HG02885 (cell line): ENCODE data around the gene SYNPO.

Source experiments
- ATAC-seq: cut with Tn5 transposase; IDR thresholded peaks from one replicate; pipeline ENCODE4 v1.9.1; 2021; ENCODE audit warnings: mild to moderate bottlenecking; ENCODE audit not compliant: unreplicated experiment, poor library complexity

The SYNPO gene

DNA sequence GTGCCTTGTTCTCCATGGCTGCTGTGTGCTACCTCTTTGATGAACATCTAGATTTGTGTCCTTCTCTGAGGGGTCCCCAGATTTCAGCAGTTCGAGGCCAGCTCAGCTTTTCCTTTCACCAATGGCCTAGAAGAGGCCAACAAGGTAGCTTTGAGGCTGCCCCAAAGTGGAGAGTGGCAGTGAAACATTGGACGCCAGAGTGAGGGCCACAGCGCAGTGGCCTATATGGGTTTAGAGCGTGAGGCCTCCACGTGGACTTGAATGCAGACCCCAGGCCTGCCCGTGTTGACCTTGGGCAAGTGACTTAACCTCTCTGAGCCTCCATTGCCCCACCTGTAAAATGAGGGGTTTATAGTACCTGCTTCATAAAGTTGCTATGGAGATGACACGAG lies 32.4 kb downstream of the SYNPO start:
- no peak for ATAC-seq

DNA sequence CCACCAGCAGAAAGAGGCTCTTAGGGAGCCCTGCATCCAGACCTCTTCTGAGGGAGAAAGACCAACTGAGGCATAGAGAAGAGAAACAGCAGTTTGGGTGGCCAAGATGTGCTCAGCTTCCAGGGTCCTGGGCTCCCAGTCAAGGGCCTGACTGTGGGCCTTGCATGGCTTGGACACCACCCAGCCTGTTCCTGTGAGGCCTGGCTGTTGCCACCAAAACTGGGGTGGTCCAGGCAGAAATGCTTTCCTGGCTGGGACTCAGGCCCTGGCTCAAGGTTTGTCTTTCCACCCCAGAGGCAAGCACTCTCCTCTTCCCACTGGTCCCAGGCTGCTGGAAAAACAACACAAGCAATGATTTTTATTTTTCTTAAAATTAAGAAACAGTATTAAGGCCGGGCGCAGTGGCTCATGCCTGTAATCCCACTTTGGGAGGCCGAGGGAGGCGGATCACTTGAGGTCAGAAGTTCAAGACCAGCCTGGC lies 33.9 kb downstream of the SYNPO start:
- ATAC-seq: no peak

DNA sequence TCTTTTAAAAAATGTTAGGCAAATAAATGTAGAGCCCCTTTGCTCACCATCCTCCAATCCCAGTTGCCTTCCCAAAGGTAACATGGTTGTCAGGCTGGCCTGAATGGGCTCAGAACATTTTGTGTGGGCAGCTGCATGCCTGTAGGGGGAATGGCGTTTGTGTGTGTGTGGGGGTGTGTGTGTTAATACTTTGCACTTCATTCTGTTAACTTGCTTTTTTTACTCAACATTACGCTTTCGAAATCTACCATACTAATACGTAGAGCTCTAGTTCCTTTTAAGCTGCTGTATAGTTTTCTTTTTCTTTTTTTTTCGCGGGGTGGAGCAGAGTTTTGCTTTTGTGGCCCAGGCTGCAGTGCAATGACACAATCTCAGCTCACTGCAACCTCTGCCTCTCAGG lies 34.6 kb downstream of the SYNPO start:
- ATAC-seq: no peak

DNA sequence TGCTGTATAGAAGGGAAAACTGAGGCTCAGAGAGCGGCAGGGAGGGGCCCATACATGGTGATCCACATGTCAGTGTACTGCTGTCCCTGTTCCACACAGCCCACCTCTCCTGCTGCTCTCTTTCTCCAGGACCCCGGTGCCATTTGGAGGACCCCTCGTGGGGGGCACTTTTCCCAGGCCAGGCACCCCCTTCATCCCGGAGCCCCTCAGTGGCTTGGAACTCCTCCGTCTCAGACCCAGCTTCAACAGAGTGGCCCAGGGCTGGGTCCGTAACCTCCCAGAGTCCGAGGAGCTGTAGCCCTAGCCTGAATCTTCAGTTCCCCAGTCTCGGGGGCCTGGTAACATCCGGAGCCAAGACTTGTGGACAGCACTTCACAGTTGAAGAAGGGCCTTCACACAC lies 36.1 kb downstream of the SYNPO start:
- no peak for ATAC-seq

DNA sequence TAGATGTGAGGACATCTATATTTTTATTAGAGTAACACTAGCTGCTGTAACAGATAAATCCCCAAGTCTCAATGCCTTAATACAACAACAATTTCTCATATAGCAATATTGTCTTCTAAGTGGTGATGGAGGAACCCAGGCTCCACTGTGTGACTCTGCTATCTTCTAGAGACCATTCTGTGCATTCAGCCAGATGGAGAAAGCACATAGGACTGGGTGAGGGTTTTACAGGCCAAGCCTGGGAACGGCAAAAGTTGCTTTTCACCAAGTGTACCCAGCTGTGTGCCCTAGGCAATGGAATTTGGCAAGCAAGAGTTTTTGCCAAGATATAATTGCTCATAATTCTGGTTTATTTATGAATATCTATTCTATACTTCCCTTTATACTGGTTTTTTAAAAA lies 48.7 kb downstream of the SYNPO start:
- ATAC-seq: no peak

DNA sequence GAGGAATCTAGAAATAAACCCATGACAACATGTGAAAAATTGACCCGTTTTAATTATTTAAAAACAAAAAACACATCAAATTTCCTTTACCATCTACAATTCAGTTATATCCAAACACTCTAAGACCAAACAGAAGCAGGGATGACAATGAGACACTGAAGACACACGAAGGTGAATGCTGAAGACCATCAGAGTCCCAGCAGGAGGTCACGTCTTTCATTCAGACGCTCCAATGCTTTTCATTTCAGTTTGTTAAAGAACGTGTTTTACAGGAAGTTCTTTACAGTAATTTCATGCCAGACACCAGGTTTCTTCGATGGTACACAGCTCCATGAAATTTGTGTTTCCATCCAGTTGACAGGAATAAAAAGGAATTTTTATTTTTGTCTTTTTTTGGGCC lies 50.3 kb downstream of the SYNPO start:
- no peak for ATAC-seq

DNA sequence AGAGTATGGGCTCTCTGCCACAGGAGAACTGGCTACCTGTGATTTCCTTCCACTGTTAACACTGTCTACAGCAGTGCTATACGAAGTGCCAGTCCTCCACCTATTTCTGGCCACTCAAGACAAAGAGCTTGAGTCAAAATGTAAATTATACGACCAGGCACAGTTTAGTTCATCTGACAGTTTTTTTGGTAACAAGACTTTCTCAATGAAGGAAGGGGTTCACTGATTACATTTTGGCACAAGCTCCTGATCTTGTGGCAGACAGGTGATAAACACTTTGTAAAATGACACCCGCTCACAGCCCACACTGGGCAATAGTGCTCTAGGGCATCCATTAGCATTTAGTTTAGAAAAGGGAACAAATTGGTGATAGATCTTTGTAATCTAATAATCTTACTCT lies 51.8 kb downstream of the SYNPO start:
- no peak for ATAC-seq

DNA sequence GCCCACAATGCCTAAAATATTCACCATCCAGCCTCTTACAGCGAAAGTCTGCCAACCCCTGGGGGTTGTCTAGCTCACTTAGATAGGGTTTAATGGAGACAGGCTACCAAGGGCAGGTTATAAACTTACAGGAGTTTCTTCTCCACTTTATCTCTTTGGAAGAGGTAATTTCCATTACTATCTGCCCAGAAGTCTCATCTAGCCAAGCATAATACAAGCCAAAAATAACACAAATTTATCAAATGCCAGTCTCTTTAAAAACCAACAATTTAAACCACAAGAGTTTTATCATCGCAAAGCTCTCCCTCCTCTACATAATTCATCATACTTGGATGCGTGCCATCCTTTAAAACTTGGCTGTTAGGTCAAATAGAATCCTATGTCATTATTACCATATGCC lies 54.2 kb downstream of the SYNPO start:
- ATAC-seq: no peak

DNA sequence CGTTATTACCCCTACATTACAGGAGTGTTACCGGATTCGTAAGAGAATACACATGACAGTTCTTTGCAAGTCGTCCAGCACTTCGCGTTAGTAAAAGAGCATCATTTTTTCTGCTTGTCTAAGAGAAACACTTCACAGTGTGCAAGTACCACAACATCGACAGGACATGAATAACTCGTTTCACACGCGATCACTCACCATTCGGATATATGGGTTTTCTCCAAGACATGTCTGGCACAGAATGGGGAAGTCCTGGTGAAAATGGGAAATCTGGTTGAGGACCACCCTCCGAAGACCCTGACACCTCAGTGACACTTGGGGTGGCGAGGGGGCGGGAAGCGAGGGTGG lies 59.8 kb downstream of the SYNPO start:
- peak; percentile 5 for ATAC-seq

DNA sequence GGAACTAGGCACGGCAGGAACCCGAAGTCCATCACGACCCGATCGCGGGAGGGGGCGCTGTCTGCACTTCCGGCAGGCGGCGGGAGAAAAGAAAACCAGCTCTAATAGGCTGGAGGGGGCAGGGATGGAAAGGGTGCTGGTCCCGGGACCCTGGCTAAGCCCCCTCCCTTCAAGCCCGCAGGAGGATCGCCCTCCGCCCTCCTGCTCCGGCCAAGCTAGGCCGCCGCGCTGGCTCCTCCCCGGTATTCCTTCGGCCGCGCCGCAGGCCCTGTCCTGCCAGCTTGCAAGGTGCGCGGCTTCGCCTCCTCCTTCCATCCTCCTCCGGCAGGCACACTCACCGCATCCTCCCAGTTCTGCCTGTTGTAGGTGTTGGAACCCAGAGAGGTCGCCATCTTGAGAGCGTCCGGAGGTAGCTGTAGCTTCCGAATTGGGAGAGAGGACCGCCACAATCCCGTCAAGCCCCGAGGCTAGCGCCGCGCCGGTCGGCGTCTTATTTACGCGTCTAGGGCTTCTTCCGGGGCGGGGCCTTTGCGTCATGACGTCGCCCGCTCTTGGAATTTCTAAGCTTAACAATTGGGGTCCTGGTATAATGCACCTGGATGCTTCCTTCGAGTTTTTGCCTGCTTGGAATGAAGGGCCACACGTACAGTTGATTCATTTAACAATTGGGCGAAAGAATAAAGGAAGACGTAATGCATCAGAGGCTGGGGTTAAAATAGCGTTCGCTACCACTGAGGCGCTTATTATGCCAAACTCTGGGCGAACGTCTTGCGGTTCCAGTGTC lies 60.3 kb downstream of the SYNPO start, which contains the start of gene RBM22:
RBM22 (minus strand) TSS at position 469 of the 784 bp plus-strand sequence; CDS start at position 392, 77 bp downstream.
- peak; percentile 98 for ATAC-seq

DNA sequence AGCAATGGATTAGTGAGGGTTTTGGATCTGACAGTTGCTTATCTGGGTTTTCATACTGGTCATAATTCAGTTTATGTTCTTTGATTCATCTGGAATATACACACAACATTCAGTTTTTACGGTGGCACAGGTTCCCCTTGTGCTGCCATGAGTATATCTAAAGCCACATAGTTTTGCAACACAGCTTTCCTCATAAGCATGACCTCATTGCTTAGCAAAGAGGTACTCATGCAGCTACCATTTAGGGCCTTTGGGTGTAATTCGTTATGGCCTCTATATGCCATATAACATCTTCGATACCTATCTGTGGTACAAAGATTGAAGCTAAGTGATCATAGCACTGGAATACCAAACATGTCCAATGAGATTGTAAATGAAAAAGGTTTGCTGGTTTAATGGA lies 63.3 kb downstream of the SYNPO start:
- ATAC-seq: no peak

DNA sequence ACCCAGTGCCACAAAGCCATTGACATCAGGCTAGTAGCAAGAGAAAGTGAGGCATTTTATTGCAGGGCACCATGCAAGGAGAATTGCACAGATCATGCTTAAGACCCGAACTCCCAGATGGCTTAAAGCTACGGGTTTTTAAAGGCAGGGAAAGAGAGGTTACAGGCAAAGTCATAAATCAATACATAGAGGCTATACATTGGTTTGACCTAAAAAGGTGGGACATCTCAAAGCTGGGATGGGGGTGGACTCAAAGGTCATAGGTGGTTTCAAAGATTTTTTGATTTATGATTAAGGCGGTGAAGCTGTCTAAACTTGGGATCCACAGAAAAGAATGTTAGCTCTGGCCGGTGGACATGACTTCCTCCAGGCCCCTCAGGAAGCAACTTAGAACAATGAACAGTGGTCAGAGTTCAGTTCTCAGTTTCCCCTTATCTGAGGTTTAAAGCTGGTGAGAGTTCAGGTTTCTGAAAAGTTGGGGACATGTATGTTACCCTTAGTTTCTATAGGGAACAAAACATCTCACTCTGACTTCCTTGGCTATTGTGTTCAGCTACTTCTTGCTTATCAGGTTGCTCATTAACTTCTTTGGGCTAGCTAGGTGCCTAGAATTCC lies 66.4 kb downstream of the SYNPO start:
- ATAC-seq: no peak
